ENCODE measurements around the gene NECTIN2.

- TF ChIP-seq, protein P1, sequence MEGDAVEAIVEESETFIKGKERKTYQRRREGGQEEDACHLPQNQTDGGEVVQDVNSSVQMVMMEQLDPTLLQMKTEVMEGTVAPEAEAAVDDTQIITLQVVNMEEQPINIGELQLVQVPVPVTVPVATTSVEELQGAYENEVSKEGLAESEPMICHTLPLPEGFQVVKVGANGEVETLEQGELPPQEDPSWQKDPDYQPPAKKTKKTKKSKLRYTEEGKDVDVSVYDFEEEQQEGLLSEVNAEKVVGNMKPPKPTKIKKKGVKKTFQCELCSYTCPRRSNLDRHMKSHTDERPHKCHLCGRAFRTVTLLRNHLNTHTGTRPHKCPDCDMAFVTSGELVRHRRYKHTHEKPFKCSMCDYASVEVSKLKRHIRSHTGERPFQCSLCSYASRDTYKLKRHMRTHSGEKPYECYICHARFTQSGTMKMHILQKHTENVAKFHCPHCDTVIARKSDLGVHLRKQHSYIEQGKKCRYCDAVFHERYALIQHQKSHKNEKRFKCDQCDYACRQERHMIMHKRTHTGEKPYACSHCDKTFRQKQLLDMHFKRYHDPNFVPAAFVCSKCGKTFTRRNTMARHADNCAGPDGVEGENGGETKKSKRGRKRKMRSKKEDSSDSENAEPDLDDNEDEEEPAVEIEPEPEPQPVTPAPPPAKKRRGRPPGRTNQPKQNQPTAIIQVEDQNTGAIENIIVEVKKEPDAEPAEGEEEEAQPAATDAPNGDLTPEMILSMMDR (IDR thresholded peaks at IDR 0.05; ENCODE audit: insufficient read depth, low read length, poor library complexity, severe bottlenecking) = no peak
- TF ChIP-seq EZH2phosphoT487 (conservative IDR thresholded peaks at IDR 0.05; ENCODE audit: low read length) = no peak
These were observed 36.4 kb upstream of the NECTIN2 start for GRCh38 chr19:44809577-44810233.

All from SU-DHL-6 (cell line).